Measurements from ENCODE around the gene BRD7. TPM values are rescaled to one million over a fixed set of nuclear protein-coding genes. Genes with fewer than 3 reads are reported as not detected.

BRD7 gene
- polyA plus RNA-seq, 2 of the 4 experiments (the other 2 are of a cell fraction): 60.4 to 94.5 TPM

DNA sequence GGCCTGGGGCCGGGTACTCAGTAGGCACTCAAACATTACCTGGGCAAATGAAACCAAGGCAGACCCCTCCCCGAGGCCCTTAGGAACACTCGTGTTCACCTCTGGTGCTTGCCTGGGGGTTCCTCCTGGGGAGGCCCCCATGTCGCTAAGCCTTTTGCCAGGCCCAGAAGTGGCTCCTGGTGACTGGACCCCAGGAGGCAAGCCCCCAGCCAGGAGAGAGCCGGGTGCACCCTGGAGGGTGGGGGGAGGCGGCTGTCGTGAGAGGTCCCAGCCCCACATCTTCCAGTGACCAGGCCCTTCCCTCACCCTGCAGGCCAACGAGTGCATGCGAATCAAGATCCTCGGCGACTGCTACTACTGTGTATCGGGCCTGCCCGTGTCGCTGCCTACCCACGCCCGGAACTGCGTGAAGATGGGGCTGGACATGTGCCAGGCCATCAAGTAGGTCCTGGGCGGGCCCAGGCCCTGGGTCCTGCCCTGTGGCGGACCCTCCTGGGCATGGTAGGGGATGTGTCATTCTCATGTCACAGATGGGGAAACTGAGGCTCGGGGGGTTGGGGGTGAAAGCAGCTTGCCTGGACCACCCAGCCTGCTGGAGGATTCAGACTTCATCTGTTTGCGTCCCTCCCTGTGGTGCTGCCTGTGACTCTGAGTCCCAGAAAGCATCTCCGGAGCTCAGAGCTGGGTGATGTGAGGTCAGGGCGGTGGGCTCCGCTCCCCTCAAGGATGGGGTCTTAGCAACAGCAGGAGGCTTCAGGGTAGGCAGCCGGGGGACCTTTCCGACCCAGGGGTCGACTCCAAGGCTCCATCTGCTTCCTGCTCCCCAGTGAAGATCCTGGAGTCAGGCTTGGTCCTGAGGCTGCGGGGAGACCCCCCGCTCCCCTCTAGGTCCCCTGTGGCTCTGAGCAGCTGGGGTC lies 69.9 kb downstream of the BRD7 start:
- ChIA-PET POLR2A (no interaction called here), CTCF (interaction anchor here (0.7 to 1.3 kb wide), 2 partner anchors 27 to 367 kb away, joined by 3 read pairs; no protein-coding TSS in a partner anchor)
- H3K4me1 ChIP-seq: peaks cover 24% of the 10 kb centered on the region
- no peak overlapping the region for H3K4me2 ChIP-seq
- no peaks in the 10 kb centered on the region for H3K9me3 ChIP-seq
- TF ChIP-seq ESRRA (IDR thresholded peaks at IDR 0.05; ENCODE audit: borderline replicate concordance, low read length) (no peak), HOXB13 (CRISPR knock-in tag; IDR thresholded peaks at IDR 0.05; ENCODE audit: low read depth) (no peak), JUNB (IDR thresholded peaks at IDR 0.05) (no peak), TP53 (CRISPR knock-in tag; IDR thresholded peaks at IDR 0.05) (no peak), BHLHE40 (IDR thresholded peaks at IDR 0.05; ENCODE audit: low read depth, low read length) (no peak), SREBF2 (IDR thresholded peaks at IDR 0.05) (no peak), CHD4 (IDR thresholded peaks at IDR 0.05; ENCODE audit: borderline replicate concordance) (no peak)
- TF ChIP-seq, protein P1, sequence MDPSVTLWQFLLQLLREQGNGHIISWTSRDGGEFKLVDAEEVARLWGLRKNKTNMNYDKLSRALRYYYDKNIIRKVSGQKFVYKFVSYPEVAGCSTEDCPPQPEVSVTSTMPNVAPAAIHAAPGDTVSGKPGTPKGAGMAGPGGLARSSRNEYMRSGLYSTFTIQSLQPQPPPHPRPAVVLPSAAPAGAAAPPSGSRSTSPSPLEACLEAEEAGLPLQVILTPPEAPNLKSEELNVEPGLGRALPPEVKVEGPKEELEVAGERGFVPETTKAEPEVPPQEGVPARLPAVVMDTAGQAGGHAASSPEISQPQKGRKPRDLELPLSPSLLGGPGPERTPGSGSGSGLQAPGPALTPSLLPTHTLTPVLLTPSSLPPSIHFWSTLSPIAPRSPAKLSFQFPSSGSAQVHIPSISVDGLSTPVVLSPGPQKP (IDR thresholded peaks at IDR 0.05; ENCODE audit: low read depth, low read length): no peak
- TF ChIP-seq, protein P2, sequence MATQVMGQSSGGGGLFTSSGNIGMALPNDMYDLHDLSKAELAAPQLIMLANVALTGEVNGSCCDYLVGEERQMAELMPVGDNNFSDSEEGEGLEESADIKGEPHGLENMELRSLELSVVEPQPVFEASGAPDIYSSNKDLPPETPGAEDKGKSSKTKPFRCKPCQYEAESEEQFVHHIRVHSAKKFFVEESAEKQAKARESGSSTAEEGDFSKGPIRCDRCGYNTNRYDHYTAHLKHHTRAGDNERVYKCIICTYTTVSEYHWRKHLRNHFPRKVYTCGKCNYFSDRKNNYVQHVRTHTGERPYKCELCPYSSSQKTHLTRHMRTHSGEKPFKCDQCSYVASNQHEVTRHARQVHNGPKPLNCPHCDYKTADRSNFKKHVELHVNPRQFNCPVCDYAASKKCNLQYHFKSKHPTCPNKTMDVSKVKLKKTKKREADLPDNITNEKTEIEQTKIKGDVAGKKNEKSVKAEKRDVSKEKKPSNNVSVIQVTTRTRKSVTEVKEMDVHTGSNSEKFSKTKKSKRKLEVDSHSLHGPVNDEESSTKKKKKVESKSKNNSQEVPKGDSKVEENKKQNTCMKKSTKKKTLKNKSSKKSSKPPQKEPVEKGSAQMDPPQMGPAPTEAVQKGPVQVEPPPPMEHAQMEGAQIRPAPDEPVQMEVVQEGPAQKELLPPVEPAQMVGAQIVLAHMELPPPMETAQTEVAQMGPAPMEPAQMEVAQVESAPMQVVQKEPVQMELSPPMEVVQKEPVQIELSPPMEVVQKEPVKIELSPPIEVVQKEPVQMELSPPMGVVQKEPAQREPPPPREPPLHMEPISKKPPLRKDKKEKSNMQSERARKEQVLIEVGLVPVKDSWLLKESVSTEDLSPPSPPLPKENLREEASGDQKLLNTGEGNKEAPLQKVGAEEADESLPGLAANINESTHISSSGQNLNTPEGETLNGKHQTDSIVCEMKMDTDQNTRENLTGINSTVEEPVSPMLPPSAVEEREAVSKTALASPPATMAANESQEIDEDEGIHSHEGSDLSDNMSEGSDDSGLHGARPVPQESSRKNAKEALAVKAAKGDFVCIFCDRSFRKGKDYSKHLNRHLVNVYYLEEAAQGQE (IDR thresholded peaks at IDR 0.05): no peak
- TF ChIP-seq, protein P3, sequence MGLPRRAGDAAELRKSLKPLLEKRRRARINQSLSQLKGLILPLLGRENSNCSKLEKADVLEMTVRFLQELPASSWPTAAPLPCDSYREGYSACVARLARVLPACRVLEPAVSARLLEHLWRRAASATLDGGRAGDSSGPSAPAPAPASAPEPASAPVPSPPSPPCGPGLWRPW (IDR thresholded peaks at IDR 0.05): no peak
- no peak overlapping the region for H3K27ac ChIP-seq
- FAIRE-seq: no peak
- 84% methylated on average over 25 of the region's 29 CpGs for WGBS (ENCODE audit: missing lambda C conversion rate)
- no peak overlapping the region for H3K4me3 ChIP-seq
- no peak for DNase-seq (ENCODE audit: low read depth in 1 of 2, low spot score in 1 of 2)
- ATAC-seq: no peak

DNA sequence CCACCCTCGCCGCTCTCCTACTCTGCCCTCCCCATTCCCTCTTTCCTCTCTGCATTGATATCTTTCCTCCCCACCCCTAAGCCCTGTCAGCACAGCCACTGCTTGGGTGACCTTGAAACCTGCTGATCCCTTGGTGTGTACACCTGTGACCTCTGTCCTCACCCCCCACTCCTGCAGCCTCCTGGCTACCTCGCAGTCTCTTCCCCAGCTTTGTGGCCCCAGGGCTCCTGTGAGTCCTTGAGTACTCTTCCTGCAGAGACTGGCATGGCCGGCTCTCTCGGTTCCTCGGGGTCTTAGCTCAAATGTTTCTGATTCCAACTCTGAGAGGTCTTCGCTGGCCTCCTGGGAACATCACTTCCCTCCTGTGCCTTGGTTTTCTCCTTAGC lies 70.7 kb downstream of the BRD7 start:
- Histone ChIP-seq H3K4me2 (no peak overlapping the region), H3K4me1 (peaks cover 23% of the 10 kb centered on the region), H3K27ac (no peak overlapping the region), H3K9me3 (no peaks in the 10 kb centered on the region), H3K4me3 (no peak overlapping the region)
- no peak for TF ChIP-seq SMC3 (IDR thresholded peaks at IDR 0.05)
- no peak for TF ChIP-seq CHD4 (IDR thresholded peaks at IDR 0.05; ENCODE audit: borderline replicate concordance)
- TF ChIP-seq FOSL2 (IDR thresholded peaks at IDR 0.05): no peak
- no peak for TF ChIP-seq FOSL2 (CRISPR knock-in tag; IDR thresholded peaks at IDR 0.05)
- no peak for TF ChIP-seq HDAC2 (IDR thresholded peaks at IDR 0.05)
- TF ChIP-seq POLR2AphosphoS2 (conservative IDR thresholded peaks at IDR 0.05; ENCODE audit: low read length): no peak
- TF ChIP-seq ESRRA (IDR thresholded peaks at IDR 0.05; ENCODE audit: borderline replicate concordance, low read length): no peak
- TF ChIP-seq ZFP36 (IDR thresholded peaks at IDR 0.05; ENCODE audit: borderline replicate concordance, partially characterized antibody): no peak
- TF ChIP-seq, protein P4, sequence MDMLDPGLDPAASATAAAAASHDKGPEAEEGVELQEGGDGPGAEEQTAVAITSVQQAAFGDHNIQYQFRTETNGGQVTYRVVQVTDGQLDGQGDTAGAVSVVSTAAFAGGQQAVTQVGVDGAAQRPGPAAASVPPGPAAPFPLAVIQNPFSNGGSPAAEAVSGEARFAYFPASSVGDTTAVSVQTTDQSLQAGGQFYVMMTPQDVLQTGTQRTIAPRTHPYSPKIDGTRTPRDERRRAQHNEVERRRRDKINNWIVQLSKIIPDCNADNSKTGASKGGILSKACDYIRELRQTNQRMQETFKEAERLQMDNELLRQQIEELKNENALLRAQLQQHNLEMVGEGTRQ (IDR thresholded peaks at IDR 0.05): no peak
- no peak for TF ChIP-seq NPAS2 (CRISPR knock-in tag; IDR thresholded peaks at IDR 0.05; ENCODE audit: borderline replicate concordance)
- TF ChIP-seq, protein P5, sequence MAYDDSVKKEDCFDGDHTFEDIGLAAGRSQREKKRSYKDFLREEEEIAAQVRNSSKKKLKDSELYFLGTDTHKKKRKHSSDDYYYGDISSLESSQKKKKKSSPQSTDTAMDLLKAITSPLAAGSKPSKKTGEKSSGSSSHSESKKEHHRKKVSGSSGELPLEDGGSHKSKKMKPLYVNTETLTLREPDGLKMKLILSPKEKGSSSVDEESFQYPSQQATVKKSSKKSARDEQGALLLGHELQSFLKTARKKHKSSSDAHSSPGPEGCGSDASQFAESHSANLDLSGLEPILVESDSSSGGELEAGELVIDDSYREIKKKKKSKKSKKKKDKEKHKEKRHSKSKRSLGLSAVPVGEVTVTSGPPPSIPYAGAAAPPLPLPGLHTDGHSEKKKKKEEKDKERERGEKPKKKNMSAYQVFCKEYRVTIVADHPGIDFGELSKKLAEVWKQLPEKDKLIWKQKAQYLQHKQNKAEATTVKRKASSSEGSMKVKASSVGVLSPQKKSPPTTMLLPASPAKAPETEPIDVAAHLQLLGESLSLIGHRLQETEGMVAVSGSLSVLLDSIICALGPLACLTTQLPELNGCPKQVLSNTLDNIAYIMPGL (CRISPR knock-in tag; IDR thresholded peaks at IDR 0.05; ENCODE audit: borderline replicate concordance): no peak
- no peak for TF ChIP-seq MAFK (IDR thresholded peaks at IDR 0.05; ENCODE audit: partially characterized antibody)
- TF ChIP-seq NFE2L2 (conservative IDR thresholded peaks at IDR 0.05; ENCODE audit: low read length): no peak
- TF ChIP-seq, protein P6, sequence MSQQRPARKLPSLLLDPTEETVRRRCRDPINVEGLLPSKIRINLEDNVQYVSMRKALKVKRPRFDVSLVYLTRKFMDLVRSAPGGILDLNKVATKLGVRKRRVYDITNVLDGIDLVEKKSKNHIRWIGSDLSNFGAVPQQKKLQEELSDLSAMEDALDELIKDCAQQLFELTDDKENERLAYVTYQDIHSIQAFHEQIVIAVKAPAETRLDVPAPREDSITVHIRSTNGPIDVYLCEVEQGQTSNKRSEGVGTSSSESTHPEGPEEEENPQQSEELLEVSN (IDR thresholded peaks at IDR 0.05; ENCODE audit: borderline replicate concordance, low read depth): no peak
- no peak for TF ChIP-seq KDM5A (IDR thresholded peaks at IDR 0.05)
- TF ChIP-seq, protein P7, sequence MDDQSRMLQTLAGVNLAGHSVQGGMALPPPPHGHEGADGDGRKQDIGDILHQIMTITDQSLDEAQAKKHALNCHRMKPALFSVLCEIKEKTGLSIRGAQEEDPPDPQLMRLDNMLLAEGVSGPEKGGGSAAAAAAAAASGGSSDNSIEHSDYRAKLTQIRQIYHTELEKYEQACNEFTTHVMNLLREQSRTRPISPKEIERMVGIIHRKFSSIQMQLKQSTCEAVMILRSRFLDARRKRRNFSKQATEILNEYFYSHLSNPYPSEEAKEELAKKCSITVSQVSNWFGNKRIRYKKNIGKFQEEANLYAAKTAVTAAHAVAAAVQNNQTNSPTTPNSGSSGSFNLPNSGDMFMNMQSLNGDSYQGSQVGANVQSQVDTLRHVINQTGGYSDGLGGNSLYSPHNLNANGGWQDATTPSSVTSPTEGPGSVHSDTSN (IDR thresholded peaks at IDR 0.05): no peak
- TF ChIP-seq EP300 (IDR thresholded peaks at IDR 0.05): no peak
- TF ChIP-seq ZSCAN20 (CRISPR knock-in tag; IDR thresholded peaks at IDR 0.05): no peak
- TF ChIP-seq CBX2 (IDR thresholded peaks at IDR 0.05; ENCODE audit: borderline replicate concordance, low read depth): no peak
- no peak for TF ChIP-seq BHLHE40 (IDR thresholded peaks at IDR 0.05; ENCODE audit: low read depth, low read length)
- DNase-seq (ENCODE audit: low read depth in 1 of 2, low spot score in 1 of 2) (no peak), FAIRE-seq (no peak), ATAC-seq (no peak)
- ChIA-PET CTCF (interaction anchor here (1.3 kb wide), 1 partner anchor 367 kb away, joined by 3 read pairs; no protein-coding TSS in a partner anchor), POLR2A (no interaction called here)
- 86% methylated on average over 7 of the region's 7 CpGs for WGBS (ENCODE audit: missing lambda C conversion rate)

Measured in A549 (cell line).